AG20443 (cell line): ENCODE measurements around the gene AOPEP.

ENCODE experiments used
- DNase-seq: peaks from one replicate; pipeline ENCODE4 v3.0.0; 2012; ENCODE audit warnings: low spot score, mixed read lengths

Gene AOPEP

DNA sequence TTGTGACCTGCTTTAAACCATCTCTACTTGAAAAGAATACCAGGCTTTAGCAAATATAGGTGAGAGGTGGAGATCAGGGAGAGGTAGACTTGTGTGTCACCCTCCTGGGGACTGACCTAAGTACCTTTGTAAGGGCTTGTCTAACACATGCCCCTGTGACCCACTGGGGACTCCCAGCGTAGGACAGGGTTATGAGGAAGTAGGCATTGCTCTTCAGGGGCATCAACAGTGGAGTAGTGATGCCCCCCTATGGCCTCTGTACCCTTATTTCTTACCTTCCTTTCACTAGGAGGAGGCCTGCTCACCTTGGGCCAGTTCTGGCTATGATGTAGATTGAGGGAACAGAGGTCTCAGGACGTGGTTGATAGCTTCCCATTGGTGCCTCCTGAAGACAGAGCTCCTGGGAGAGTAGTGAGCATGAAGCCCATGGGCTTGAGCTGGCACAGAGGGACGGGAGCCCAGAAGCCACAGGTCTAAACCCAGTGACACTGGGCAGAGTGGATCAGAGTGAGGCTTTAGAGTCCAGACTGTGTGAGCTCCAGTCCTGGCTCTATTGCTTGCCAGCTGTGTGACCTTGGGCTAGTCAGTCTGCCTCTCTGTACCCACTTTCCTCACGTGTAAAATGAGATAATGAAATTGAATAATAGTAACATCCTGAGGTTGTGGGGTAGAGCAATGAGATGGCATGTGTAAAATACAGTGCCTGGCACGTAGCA lies 191.7 kb downstream of the AOPEP start:
- no peak for DNase-seq

GRCh38 chr9:94919376-94920098 lies 193.0 kb downstream of the AOPEP start:
- peak; percentile 21 for DNase-seq

GRCh38 chr9:94920420-94921091 lies 194.1 kb downstream of the AOPEP start:
- peak; percentile 79 for DNase-seq

GRCh38 chr9:94921092-94921471 lies 194.6 kb downstream of the AOPEP start:
- peak; percentile 64 for DNase-seq

DNA sequence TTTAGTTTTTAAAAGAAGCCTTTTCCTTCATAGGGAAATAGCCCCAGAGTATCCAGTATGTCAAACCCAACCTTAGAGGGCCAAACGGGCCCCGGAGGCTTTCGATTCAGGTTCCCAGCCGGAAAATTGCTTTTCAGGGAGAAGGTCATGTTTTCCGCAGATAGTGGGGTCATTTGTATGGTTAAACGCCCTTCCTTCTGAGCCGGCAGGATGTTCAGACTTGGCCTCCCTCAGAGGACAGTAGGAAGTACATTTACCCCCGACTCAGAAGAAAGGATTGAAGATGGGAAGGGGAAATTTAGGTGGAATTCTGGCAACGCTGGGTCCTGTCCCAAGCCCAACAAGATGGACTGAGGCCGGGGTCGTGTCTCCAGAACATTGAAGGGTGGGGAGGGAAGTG lies 195.2 kb downstream of the AOPEP start:
- DNase-seq, result no peak

GRCh38 chr9:94922098-94922607 lies 195.7 kb downstream of the AOPEP start:
- peak; percentile 76 for DNase-seq

GRCh38 chr9:94922691-94923107 lies 196.2 kb downstream of the AOPEP start:
- DNase-seq, result peak; percentile 47

- DNase-seq, result no peak
These were observed 197.0 kb downstream of the AOPEP start for GRCh38 chr9:94923326-94924089.

DNA sequence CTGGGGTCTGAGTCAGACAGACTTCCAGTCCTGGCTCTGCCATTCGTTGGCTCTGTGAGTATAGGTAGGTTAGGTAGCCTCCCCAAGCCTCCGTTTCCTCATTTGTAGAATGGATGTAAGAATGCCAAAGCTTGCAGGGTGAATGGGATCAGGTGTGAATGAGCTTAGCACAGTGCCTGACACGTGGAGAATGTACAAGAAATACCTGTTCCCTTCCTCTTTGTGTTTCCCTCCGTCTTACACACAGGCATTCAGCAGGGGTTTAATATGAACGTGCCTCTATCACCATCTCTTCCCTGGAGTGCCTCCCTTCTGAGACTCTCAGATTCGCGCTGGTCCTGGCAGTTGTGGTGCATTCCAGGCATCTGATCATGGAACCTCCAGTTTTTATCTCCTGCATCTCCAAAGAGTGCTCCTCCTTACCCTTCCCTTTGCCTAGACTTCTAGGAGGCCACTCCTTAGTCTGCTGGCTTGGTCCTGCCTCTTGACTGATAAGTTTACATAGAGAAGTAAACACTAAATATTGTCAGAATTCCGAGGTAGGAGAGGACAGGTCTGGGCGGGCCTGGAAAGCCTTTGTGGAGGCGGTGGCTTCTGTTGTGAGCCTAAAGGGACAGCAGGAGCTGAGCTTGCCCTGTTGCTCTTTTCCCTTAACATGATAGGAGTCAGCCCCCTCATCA lies 199.4 kb downstream of the AOPEP start:
- no peak for DNase-seq

GRCh38 chr9:94926431-94926800 lies 199.9 kb downstream of the AOPEP start:
- DNase-seq, result no peak

DNA sequence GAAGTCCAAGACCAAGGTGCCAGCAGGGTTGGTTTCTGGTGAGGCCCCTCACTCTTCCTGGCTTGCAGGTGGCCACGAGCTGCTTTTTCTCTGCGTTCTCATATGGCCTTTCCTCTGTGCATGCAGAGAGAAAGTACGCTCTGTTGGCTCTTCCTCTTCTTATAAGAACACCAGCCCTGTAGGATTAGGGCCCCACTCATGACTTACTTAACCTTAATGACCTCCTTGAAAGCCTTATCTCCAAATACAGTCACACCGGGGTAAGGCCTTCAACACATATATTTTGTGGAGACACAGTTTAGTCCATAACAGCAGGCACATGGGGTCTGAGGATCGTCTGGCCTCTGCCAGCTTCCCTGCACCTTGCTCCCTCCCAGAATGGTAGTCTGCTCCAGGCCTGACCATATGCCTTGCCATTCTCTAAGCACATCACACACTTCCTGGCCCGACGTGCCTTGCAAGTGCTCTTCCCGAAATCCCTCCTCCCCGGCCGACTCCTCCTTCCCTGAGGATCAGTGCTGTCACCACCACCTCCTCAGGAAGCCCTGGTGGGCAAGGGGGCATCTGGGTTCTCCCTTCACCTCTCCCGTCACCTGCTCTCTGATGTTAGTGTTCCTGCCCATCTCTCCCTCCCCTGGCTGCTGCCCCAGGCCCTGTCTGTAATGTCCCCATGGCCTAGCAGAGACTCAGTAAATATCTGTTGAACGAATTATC lies 200.7 kb downstream of the AOPEP start:
- DNase-seq, result no peak

- DNase-seq, result peak; percentile 57
These were observed 201.5 kb downstream of the AOPEP start for GRCh38 chr9:94927762-94928670.

- no peak for DNase-seq
These were observed 202.3 kb downstream of the AOPEP start for GRCh38 chr9:94928691-94929368.

DNA sequence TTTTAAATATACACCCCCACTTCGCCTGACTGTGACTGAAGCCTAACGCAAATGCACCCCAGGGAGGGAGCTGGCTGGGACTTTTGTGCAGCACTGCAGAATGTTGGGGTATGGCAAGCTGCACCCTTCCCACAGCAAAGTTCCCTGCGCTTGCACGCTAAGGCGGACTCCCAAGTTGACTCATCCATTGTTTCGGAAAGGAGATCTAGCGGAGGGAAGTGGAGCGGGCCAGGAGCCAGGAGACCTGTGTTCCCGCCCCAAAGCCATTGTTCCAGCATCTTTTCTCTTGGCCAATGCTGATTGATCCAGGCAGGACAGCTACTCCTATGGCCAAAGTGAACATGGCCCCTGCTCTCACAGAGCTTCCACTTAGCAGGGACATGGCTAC lies 202.9 kb downstream of the AOPEP start:
- DNase-seq, result no peak

- DNase-seq, result no peak
These were observed 204.6 kb downstream of the AOPEP start for GRCh38 chr9:94931036-94931633.

GRCh38 chr9:94931740-94932139 lies 205.2 kb downstream of the AOPEP start:
- no peak for DNase-seq

- DNase-seq, result no peak
These were observed 206.4 kb downstream of the AOPEP start for GRCh38 chr9:94932652-94933510.

DNA sequence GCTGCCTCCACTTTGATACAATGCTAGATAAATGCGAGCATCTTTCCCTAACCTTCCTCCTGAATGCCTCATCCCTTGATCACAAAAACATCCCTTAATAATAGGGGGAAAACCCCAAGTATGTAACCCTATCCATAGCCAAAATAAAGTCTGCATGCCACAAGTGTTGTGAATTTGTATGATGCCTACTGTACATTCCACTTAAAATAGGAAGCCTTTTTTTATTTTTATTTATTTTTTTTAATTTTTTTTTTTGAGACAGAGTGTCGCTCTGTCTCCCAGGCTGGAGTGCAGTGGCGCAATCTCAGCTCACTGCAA lies 207.0 kb downstream of the AOPEP start:
- DNase-seq, result peak; percentile 55
